ENCODE results near the gene APOO.

The APOO gene

GRCh38 chrX:23936180-23936579 lies 28.4 kb upstream of the APOO start:
- Histone ChIP-seq H3K27me3 (ENCODE audit: insufficient read depth, low read length) (no peaks in the 10 kb centered on the region), H3K4me1 (ENCODE audit: control insufficient read depth, insufficient read depth, low read length, unreplicated experiment) (peaks cover 23% of the 10 kb centered on the region), H3K4me3 (ENCODE audit: low read depth, low read length) (no peak overlapping the region), H3K36me3 (ENCODE audit: insufficient read depth, low read length) (no peaks in the 10 kb centered on the region), H3K79me2 (ENCODE audit: control insufficient read depth, insufficient read depth, low read length, unreplicated experiment) (no peaks in the 10 kb centered on the region), H2AFZ (ENCODE audit: low read length, unreplicated experiment) (no peak overlapping the region), H3K27ac (ENCODE audit: low read depth, low read length) (no peak overlapping the region; the same call in 1 of the 2 replicates)

GRCh38 chrX:23935106-23935505 lies 27.4 kb upstream of the APOO start:
- no peaks in the 10 kb centered on the region for H3K27me3 ChIP-seq (ENCODE audit: insufficient read depth, low read length)
- peaks cover 28% of the 10 kb centered on the region for H3K4me1 ChIP-seq (ENCODE audit: control insufficient read depth, insufficient read depth, low read length, unreplicated experiment)
- H3K4me3 ChIP-seq (ENCODE audit: low read depth, low read length) = no peak overlapping the region
- no peak overlapping the region for H2AFZ ChIP-seq (ENCODE audit: low read length, unreplicated experiment)
- H3K79me2 ChIP-seq (ENCODE audit: control insufficient read depth, insufficient read depth, low read length, unreplicated experiment) = no peaks in the 10 kb centered on the region
- no peaks in the 10 kb centered on the region for H3K36me3 ChIP-seq (ENCODE audit: insufficient read depth, low read length)
- no peak overlapping the region for H3K27ac ChIP-seq (ENCODE audit: low read depth, low read length)

GRCh38 chrX:23932046-23932445 lies 24.3 kb upstream of the APOO start:
- no peaks in the 10 kb centered on the region for H3K36me3 ChIP-seq (ENCODE audit: insufficient read depth, low read length)
- peak overlapping the region; percentile 80 for H2AFZ ChIP-seq (ENCODE audit: low read length, unreplicated experiment)
- no peaks in the 10 kb centered on the region for H3K27me3 ChIP-seq (ENCODE audit: insufficient read depth, low read length)
- no peak overlapping the region for H3K4me3 ChIP-seq (ENCODE audit: low read depth, low read length)
- no peak overlapping the region for H3K27ac ChIP-seq (ENCODE audit: low read depth, low read length)
- no peaks in the 10 kb centered on the region for H3K79me2 ChIP-seq (ENCODE audit: control insufficient read depth, insufficient read depth, low read length, unreplicated experiment)
- peaks cover 22% of the 10 kb centered on the region for H3K4me1 ChIP-seq (ENCODE audit: control insufficient read depth, insufficient read depth, low read length, unreplicated experiment)

GRCh38 chrX:23930894-23931604 lies 23.3 kb upstream of the APOO start:
- Histone ChIP-seq H3K4me3 (ENCODE audit: low read depth, low read length) (no peak overlapping the region), H3K27me3 (ENCODE audit: insufficient read depth, low read length) (no peaks in the 10 kb centered on the region), H3K36me3 (ENCODE audit: insufficient read depth, low read length) (no peaks in the 10 kb centered on the region), H3K27ac (ENCODE audit: low read depth, low read length) (no peak overlapping the region), H3K4me1 (ENCODE audit: control insufficient read depth, insufficient read depth, low read length, unreplicated experiment) (peaks cover 15% of the 10 kb centered on the region), H3K79me2 (ENCODE audit: control insufficient read depth, insufficient read depth, low read length, unreplicated experiment) (no peaks in the 10 kb centered on the region), H2AFZ (ENCODE audit: low read length, unreplicated experiment) (peak overlapping the region; percentile 80)

- Histone ChIP-seq H2AFZ (ENCODE audit: low read length, unreplicated experiment) (no peak overlapping the region), H3K4me3 (ENCODE audit: low read depth, low read length) (no peak overlapping the region), H3K4me1 (ENCODE audit: control insufficient read depth, insufficient read depth, low read length, unreplicated experiment) (peaks cover 3% of the 10 kb centered on the region), H3K27ac (ENCODE audit: low read depth, low read length) (no peak overlapping the region), H3K79me2 (ENCODE audit: control insufficient read depth, insufficient read depth, low read length, unreplicated experiment) (no peaks in the 10 kb centered on the region), H3K27me3 (ENCODE audit: insufficient read depth, low read length) (no peaks in the 10 kb centered on the region), H3K36me3 (ENCODE audit: insufficient read depth, low read length) (no peaks in the 10 kb centered on the region)
These were observed 18.3 kb upstream of the APOO start for GRCh38 chrX:23926015-23926414.

GRCh38 chrX:23919706-23920320 lies 12.1 kb upstream of the APOO start:
- Histone ChIP-seq H3K4me3 (ENCODE audit: low read depth, low read length) (no peak overlapping the region), H3K79me2 (ENCODE audit: control insufficient read depth, insufficient read depth, low read length, unreplicated experiment) (no peaks in the 10 kb centered on the region), H3K36me3 (ENCODE audit: insufficient read depth, low read length) (no peaks in the 10 kb centered on the region), H3K4me1 (ENCODE audit: control insufficient read depth, insufficient read depth, low read length, unreplicated experiment) (no peaks in the 10 kb centered on the region), H3K27ac (ENCODE audit: low read depth, low read length) (no peak overlapping the region), H2AFZ (ENCODE audit: low read length, unreplicated experiment) (no peak overlapping the region), H3K27me3 (ENCODE audit: insufficient read depth, low read length) (no peaks in the 10 kb centered on the region)

GRCh38 chrX:23919148-23919547 lies 11.4 kb upstream of the APOO start:
- Histone ChIP-seq H2AFZ (ENCODE audit: low read length, unreplicated experiment) (no peak overlapping the region), H3K4me3 (ENCODE audit: low read depth, low read length) (no peak overlapping the region), H3K27ac (ENCODE audit: low read depth, low read length) (no peak overlapping the region), H3K36me3 (ENCODE audit: insufficient read depth, low read length) (no peaks in the 10 kb centered on the region), H3K4me1 (ENCODE audit: control insufficient read depth, insufficient read depth, low read length, unreplicated experiment) (no peaks in the 10 kb centered on the region), H3K79me2 (ENCODE audit: control insufficient read depth, insufficient read depth, low read length, unreplicated experiment) (no peaks in the 10 kb centered on the region), H3K27me3 (ENCODE audit: insufficient read depth, low read length) (no peaks in the 10 kb centered on the region)

GRCh38 chrX:23911126-23911835 lies 3.5 kb upstream of the APOO start:
- peaks cover 7% of the 10 kb centered on the region for H3K79me2 ChIP-seq (ENCODE audit: control insufficient read depth, insufficient read depth, low read length, unreplicated experiment)
- no peak overlapping the region for H3K27ac ChIP-seq (ENCODE audit: low read depth, low read length)
- no peak overlapping the region for H3K4me3 ChIP-seq (ENCODE audit: low read depth, low read length)
- H3K27me3 ChIP-seq (ENCODE audit: insufficient read depth, low read length) = no peaks in the 10 kb centered on the region
- no peak overlapping the region for H2AFZ ChIP-seq (ENCODE audit: low read length, unreplicated experiment)
- H3K4me1 ChIP-seq (ENCODE audit: control insufficient read depth, insufficient read depth, low read length, unreplicated experiment) = peaks cover 5% of the 10 kb centered on the region
- no peaks in the 10 kb centered on the region for H3K36me3 ChIP-seq (ENCODE audit: insufficient read depth, low read length)

- no peaks in the 10 kb centered on the region for H3K36me3 ChIP-seq (ENCODE audit: insufficient read depth, low read length)
- no peaks in the 10 kb centered on the region for H3K27me3 ChIP-seq (ENCODE audit: insufficient read depth, low read length)
- peaks cover 16% of the 10 kb centered on the region for H3K79me2 ChIP-seq (ENCODE audit: control insufficient read depth, insufficient read depth, low read length, unreplicated experiment)
- peak overlapping the region; percentile 100 for H2AFZ ChIP-seq (ENCODE audit: low read length, unreplicated experiment)
- H3K4me3 ChIP-seq (ENCODE audit: low read depth, low read length) = peak overlapping the region; percentile 97
- H3K4me1 ChIP-seq (ENCODE audit: control insufficient read depth, insufficient read depth, low read length, unreplicated experiment) = peaks cover 16% of the 10 kb centered on the region
- H3K27ac ChIP-seq (ENCODE audit: low read depth, low read length) = peak overlapping the region; percentile 95
These were observed 674 bp upstream of the APOO start for GRCh38 chrX:23908219-23909004.

- peak overlapping the region; percentile 95 for H2AFZ ChIP-seq (ENCODE audit: low read length, unreplicated experiment)
- peak overlapping the region; percentile 95 for H3K27ac ChIP-seq (ENCODE audit: low read depth, low read length)
These were observed 634 bp downstream of the APOO start for GRCh38 chrX:23907111-23907497.

More at GRCh38 chrX:23907111-23907497, 634 bp downstream of the APOO start:
- Histone ChIP-seq H3K4me3 (ENCODE audit: low read depth, low read length) (peak overlapping the region; percentile 97), H3K4me1 (ENCODE audit: control insufficient read depth, insufficient read depth, low read length, unreplicated experiment) (peaks cover 22% of the 10 kb centered on the region), H3K79me2 (ENCODE audit: control insufficient read depth, insufficient read depth, low read length, unreplicated experiment) (peaks cover 16% of the 10 kb centered on the region), H3K27me3 (ENCODE audit: insufficient read depth, low read length) (no peaks in the 10 kb centered on the region), H3K36me3 (ENCODE audit: insufficient read depth, low read length) (no peaks in the 10 kb centered on the region)

Measured in ACC112 (cell line).